NCI-H2227 (cell line): ENCODE data around the gene IL1A.

Experiments
- DNase-seq: peaks from one replicate; lab custom pipeline; 2025; ENCODE audit not compliant: unreplicated experiment; lab: John Stamatoyannopoulos, UW

Gene IL1A

DNA sequence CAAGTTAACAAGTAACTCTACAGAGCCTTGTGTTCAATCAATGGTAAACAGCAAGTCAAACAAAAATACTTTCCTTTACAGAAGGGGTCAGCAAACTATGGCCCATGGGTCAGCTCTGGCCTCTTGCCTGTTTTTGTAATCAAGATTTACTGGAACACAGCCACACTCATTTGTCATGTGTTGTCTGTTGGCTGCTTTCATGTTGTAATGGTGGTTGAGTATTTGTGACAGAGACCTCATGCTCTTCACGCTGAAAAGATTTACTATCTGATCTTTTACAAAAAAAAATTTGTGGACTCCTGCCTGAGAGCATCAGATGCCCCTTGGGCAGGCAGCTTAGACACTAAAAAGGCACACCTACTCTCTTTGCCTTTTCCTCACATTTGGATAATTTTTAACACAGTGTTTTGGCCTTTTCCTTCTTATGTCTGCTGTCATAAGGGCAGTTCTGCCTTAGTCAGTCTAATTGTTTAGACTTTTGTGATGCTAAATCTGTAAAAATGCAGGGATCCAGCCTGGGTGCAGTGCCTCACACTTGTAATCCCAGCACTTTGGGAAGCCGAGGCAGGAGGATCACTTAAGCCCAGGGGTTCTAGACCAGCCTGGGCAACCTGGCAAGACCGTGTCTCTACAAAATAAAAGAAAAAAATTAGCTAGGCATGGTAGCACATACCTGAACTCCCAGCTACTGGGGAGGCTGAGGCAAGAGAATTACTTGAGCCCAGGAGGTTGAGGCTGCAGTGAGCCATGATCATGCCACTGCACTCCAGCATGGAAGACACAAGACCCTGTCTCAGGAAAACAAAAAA is 34.0 kb upstream of the IL1A start:
- no peak for DNase-seq

GRCh38 chr2:112817082-112817689 is 32.9 kb upstream of the IL1A start:
- no peak for DNase-seq

DNA sequence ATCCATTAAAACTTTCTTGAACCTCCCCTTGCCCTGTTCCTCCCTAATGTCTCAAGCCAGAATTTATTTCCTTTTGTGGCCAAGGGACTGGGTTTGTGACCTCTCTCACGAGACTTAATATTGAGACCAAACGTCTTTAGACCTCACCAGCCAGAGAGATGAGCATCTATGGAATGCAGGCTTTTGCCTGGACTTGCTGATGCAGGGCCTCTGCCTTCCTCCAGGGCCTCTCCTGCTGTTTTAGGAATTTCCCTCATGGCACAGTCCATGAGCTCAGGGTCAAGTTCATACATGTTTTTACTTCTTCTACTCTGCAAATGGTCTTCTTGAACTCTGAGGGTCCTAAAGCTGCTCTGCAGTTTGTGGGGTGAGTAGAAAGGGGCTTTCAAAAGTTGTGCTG is 30.0 kb upstream of the IL1A start:
- no peak for DNase-seq

- no peak for DNase-seq
Observed at GRCh38 chr2:112813280-112813966, 29.1 kb upstream of the IL1A start.

DNA sequence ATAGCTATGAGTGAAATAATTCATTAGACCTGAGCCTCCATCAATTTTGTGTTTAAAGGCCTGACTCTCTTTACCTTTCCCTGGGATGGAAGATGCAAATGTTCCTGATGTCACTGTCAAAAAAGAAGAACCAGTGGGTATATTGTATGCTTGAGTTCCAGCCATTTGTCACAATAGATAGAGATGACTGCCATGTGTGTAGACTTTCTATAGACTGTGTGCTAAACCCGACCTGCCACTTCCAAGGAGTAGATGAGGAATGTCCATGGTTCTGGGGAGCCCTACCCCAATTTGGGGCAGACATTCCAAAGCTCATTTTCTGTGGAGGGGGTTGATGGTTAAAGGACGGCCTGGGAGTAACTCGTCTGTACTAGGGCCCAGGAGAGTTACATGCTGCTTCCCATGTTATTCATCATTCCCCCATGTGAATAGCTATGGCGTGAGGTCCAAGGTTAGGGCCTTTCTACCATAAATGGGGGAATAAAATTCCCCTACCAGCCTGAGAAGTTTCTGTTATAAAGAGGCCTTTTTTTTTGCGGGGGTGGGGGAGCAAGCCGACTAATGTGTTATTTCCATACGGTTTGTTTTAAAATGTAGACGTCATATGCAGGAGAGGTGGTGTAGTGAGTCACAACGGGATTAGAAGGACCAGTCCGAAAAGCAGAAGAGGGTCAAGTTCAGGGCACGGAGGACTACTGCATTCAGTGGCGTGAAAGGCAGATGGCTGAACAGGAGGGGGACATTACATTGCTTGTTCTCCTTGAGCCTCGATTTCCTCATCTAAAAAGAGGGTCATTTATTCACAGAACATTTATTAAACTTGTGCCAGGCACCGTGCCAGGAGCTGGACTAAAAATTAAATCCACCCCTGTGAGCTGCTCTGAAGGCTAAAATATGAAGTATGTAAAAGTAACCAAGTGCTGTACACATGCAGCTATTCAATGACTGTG is 28.3 kb upstream of the IL1A start:
- DNase-seq, result no peak

DNA sequence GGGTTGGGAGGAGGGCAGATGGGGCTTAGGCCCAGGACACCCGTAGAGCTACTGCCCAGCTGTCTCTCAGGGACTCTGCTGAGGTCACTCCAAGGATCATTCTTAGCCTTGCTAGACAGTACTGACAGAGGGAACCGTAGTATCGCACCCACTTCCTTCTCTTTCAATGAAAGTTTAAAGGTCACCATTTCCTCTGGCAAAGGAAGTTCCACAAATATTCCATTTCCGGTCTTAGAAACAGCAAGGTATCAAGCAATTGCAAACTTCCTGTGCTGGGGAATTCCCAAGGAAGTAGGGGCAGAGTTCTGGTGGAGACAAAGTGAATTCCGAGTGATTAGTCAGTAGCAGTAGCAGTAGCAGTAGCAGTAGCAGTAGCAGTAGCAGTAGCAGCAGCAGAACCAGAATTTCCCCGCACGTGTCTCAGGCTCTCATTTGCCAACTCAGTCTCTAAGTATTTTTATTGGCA is 27.6 kb upstream of the IL1A start:
- DNase-seq, result no peak

DNA sequence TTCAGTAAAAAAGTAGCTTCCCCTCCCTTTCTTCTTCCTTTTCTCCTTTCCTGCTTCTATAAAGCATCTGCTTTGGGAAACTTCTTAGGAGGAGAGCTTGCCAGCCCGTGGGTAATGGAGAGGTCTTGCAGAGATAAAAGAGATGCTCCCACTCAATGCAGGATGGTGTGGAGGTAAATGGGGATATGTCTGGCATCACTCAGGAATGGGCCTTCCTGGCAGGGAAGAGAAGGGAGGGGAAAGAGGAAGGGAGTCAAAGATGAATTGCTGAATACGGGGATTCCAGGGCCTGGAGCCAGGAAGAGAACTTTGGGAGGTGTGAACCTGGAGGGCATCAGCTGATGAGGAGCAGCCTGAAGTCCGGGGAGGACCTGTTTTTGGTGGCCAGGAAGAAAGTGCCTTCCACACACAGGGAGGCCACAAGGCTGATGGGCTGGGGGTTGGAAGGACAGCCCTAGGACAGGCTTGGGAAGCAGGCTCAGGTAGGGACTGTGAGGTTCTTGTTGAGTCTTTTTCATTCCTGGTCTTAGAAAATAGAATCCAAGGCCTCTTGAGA is 27.1 kb upstream of the IL1A start:
- DNase-seq, result no peak

DNA sequence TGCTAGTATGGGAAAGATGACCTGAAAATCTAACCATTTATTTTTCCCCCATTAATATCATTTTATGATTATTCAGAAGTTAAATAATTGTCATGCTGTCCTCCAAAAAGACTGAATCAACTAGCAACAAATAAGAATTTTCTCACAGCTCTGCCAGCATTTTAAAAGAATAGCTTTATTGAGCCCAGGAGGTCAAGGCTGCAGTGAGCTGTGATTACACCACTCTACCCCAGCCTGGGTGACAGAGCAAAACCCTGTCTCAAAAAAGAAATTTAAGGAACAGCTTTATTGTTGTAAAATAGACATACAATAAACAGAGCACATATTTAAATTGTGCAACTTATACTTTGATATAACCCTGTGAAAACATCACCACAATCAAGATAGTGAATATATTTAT is 24.8 kb upstream of the IL1A start:
- DNase-seq, result no peak

- DNase-seq, result no peak
Observed at GRCh38 chr2:112807233-112807807, 23.0 kb upstream of the IL1A start.

DNA sequence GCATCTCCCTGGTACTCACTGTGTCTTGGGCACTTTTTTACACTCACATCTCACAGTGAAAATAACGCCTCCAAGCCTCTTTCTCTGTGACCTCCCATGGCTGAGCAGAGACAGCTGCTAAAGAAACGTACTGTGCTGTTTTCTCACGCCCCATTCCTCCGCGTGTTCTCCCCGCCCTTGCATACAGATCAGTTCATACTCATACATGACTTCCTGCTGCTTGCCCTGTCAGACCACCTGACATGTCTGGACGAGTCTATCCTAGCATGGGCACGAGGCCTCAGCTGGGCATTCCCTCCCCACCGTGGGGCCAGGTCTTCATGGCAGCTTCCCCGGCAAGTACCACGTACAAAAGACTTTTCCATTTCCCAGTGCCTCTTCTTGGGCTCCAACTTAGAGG is 21.2 kb upstream of the IL1A start:
- no peak for DNase-seq

DNA sequence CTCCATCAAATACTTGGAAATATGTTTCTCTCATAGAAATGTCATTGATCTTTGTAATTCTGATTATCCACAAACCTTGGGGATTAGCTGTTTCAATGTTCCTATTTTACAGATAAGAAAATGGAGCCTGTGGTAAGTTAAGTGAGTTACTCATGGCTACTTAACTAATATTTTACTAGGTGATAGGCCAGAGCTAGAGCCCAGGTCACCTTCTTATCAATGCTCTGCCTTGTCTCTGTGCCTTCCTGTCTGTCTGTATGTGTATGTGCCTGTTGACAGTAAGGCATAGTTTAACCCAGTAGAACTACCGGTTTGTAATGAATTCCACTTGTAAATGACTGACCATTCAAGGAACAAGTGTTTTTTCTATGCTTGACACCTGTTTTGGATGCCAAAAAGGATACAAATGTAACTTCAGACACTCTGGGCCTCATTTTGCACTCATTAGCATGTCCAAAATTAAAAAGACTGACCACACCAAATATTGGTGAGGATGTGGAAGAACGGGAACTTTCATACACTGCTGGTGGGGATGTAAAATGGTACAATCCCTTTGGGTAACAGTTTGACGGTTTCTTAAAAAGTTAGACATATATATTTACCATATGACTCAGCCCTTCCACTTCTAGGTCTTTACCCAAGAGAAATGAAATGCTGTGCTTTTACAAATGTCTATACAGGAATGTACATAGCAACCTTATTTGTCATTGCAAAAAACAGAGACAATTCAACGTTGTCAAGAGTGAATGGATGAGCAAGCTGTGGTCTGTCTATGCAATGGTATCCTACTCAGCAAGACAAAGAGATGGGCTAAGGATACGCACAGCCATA is 19.6 kb upstream of the IL1A start:
- DNase-seq, result no peak

GRCh38 chr2:112800881-112801583 is 16.7 kb upstream of the IL1A start:
- no peak for DNase-seq

GRCh38 chr2:112798979-112799975 is 15.0 kb upstream of the IL1A start:
- DNase-seq, result no peak

- no peak for DNase-seq
Observed at GRCh38 chr2:112796486-112796885, 12.2 kb upstream of the IL1A start.

GRCh38 chr2:112795774-112796173 is 11.5 kb upstream of the IL1A start:
- DNase-seq, result no peak

DNA sequence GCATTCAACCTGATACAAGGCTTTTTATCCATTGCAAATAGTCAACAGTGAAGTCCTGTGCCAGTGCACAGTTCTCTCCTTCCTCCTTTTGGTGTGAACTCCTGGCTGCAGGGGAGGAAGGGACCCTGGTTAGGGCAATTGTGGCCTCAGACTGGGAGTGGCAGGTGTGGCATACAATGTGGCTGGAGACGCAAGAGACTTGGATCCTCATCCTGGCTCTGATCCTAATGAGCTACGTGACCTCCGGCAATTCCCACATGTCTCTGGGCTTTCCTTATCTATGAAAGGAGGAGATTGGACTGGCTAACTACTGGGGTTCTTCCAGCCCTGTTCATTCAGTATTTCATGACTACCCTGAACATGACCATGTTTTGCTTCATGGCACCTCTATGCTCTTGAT is 10.5 kb upstream of the IL1A start:
- no peak for DNase-seq

DNA sequence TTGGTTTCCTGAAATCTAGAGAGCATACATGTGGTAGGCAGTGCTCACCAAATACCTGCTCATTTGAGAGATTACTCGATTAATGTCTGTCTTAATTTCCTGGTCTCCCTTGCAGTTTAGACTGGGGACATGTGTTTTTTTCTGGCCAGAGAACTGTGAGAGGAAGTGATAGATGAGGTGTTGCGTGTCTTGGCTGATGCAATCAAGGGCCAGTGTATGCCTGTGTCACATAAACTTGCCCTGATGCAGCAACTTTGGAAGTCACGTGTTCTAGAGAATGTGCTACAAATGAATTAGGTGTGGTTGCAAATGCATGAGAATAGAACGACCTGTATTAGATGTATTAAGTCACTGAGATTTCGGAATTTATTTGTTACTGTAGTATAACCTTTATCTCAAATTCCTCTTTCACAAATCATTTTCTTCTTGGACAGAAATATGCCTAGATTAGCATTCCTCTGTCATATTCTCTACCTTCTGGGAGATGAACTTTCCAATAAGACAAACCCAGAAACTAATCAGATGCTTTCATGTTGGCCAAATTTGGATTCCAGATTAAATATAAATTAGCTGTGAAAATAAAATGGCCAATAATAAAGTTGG is 9.9 kb upstream of the IL1A start:
- DNase-seq, result no peak
